Mesenchymal stem cell (in vitro differentiated cells and primary cell): Measurements from ENCODE around the gene PSMF1.
A peak's percentile ranks its signal among the peaks of the same experiment; 100 is the strongest.

Source experiments
- DNase-seq: peaks from one replicate; pipeline ENCODE4 v3.0.0-alpha.2; 2013
- H2AFZ ChIP-seq: one replicate; pipeline ENCODE4 v1.6.1; 2013; ENCODE audit warnings: low read depth, mild to moderate bottlenecking, control low read depth, inconsistent platforms, low read length, moderate library complexity
- H2AK5ac ChIP-seq: 2 replicates; pipeline ENCODE4 v1.6.1; 2013; ENCODE audit warnings: low read length, moderate library complexity, mild to moderate bottlenecking, inconsistent platforms; ENCODE audit not compliant: severe bottlenecking
- H2BK120ac ChIP-seq: one replicate; pipeline ENCODE4 v1.6.1; 2013; ENCODE audit warnings: low read depth, mild to moderate bottlenecking, inconsistent platforms, low read length, moderate library complexity
- H2BK12ac ChIP-seq, 2 experiments: one replicate each; pipeline ENCODE4 v1.6.1; 2013; ENCODE audit warnings: inconsistent platforms in 2 of 2, low read length in 2 of 2, mild to moderate bottlenecking in 2 of 2, moderate library complexity in 2 of 2, control low read depth in 1 of 2
- H2BK15ac ChIP-seq: one replicate; pipeline ENCODE4 v1.6.1; 2013; ENCODE audit warnings: mild to moderate bottlenecking, low read depth, inconsistent platforms; ENCODE audit not compliant: poor library complexity, severe bottlenecking
- H2BK5ac ChIP-seq: 2 replicates; pipeline ENCODE4 v1.6.1; 2013; ENCODE audit warnings: low read depth, mild to moderate bottlenecking, low read length, control low read depth, inconsistent platforms; ENCODE audit not compliant: poor library complexity, severe bottlenecking
- H3K14ac ChIP-seq, 2 experiments: one replicate each; pipeline ENCODE4 v1.6.1; 2013; ENCODE audit warnings: inconsistent platforms in 2 of 2, low read length in 2 of 2, control low read depth in 1 of 2, mild to moderate bottlenecking in 1 of 2, moderate library complexity in 1 of 2
- H3K18ac ChIP-seq, 2 experiments: one replicate each; pipeline ENCODE4 v1.6.1; 2013; ENCODE audit warnings: inconsistent platforms in 2 of 2, low read length in 2 of 2, control low read depth in 1 of 2, low read depth in 1 of 2, mild to moderate bottlenecking in 1 of 2
- H3K23ac ChIP-seq, 2 experiments: one replicate each; pipeline ENCODE4 v1.6.1; 2013; ENCODE audit warnings: inconsistent platforms in 2 of 2, low read length in 2 of 2, mild to moderate bottlenecking in 2 of 2, moderate library complexity in 2 of 2, control low read depth in 1 of 2
- H3K27ac ChIP-seq: 2 replicates; pipeline ENCODE4 v1.5.1; 2013; ENCODE audit warnings: mild to moderate bottlenecking, moderate library complexity, low read length, control low read depth, inconsistent platforms; ENCODE audit not compliant: poor library complexity, severe bottlenecking
- H3K27me3 ChIP-seq, 2 experiments: 2 replicates each; pipeline versions ENCODE4 v1.6.1 to v1.7.0; 2013; ENCODE audit warnings: low read length in 2 of 2, mild to moderate bottlenecking in 2 of 2, moderate library complexity in 2 of 2, control low read depth in 1 of 2, inconsistent platforms in 1 of 2; ENCODE audit not compliant: control insufficient read depth in 1 of 2, insufficient read depth in 1 of 2
- H3K36me3 ChIP-seq, 2 experiments: 2 replicates each; pipeline versions ENCODE4 v1.6.1 to v1.7.0; 2013; ENCODE audit warnings: low read length in 2 of 2, control low read depth in 1 of 2, inconsistent platforms in 1 of 2, low read depth in 1 of 2, mild to moderate bottlenecking in 1 of 2; ENCODE audit not compliant: insufficient read depth in 2 of 2, control insufficient read depth in 1 of 2
- H3K4ac ChIP-seq, 2 experiments: one replicate each; pipeline ENCODE4 v1.6.1; 2013; ENCODE audit warnings: inconsistent platforms in 2 of 2, low read length in 2 of 2, mild to moderate bottlenecking in 2 of 2, moderate library complexity in 2 of 2, control low read depth in 1 of 2, low read depth in 1 of 2
- H3K4me1 ChIP-seq: 2 replicates; pipeline ENCODE4 v1.6.1; 2013; ENCODE audit warnings: low read depth, low read length, control low read depth; ENCODE audit not compliant: control insufficient read depth, insufficient read depth
- H3K4me2 ChIP-seq: 2 replicates; pipeline ENCODE4 v1.6.1; 2013; ENCODE audit warnings: low read length, mild to moderate bottlenecking, inconsistent platforms; ENCODE audit not compliant: poor library complexity, severe bottlenecking
- H3K4me3 ChIP-seq, 2 experiments: 2 replicates each; pipeline versions ENCODE4 v1.5.1 to v1.7.0; 2013; ENCODE audit warnings: low read length in 2 of 2, mild to moderate bottlenecking in 2 of 2, control low read depth in 1 of 2, low read depth in 1 of 2; ENCODE audit not compliant: insufficient read depth in 1 of 2
- H3K79me1 ChIP-seq: replicated peaks from 2 replicates; pipeline ENCODE4 v1.6.1; 2013; ENCODE audit warnings: mild to moderate bottlenecking, control low read depth, low read length, inconsistent platforms; ENCODE audit not compliant: poor library complexity, severe bottlenecking
- H3K9ac ChIP-seq: 2 replicates; pipeline ENCODE4 v1.7.0; 2013; ENCODE audit warnings: mild to moderate bottlenecking, low read length, moderate library complexity
- H3K9me3 ChIP-seq: 2 replicates; pipeline ENCODE4 v1.7.0; 2013; ENCODE audit warnings: mild to moderate bottlenecking, low read length; ENCODE audit not compliant: control insufficient read depth
- H4K8ac ChIP-seq: one replicate; pipeline ENCODE4 v1.6.1; 2013; ENCODE audit warnings: inconsistent platforms, mild to moderate bottlenecking, low read length, moderate library complexity
- H4K91ac ChIP-seq: one replicate; pipeline ENCODE4 v1.6.1; 2013; ENCODE audit warnings: mild to moderate bottlenecking, low read length, inconsistent platforms
- WGBS: methylation state at CpG from one replicate; pipeline ENCODE4 v1.1.7; 2013; ENCODE audit warnings: mixed read lengths; 5-methylcytosine and 5-hydroxymethylcytosine counted together

Gene PSMF1

GRCh38 chr20:1199212-1199873, 80.9 kb downstream of the PSMF1 start:
- H3K23ac ChIP-seq = no peak overlapping the region
- WGBS = 76% methylated on average over 7 of the region's 7 CpGs
- no peak overlapping the region for H2AFZ ChIP-seq
- no peak overlapping the region for H3K27ac ChIP-seq
- H2BK120ac ChIP-seq = no peak overlapping the region
- no peak overlapping the region for H3K14ac ChIP-seq
- no peak overlapping the region for H3K18ac ChIP-seq
- no peak overlapping the region for H3K4me3 ChIP-seq
- H2BK15ac ChIP-seq = no peak overlapping the region
- no peak overlapping the region for H4K8ac ChIP-seq
- no peak overlapping the region for H3K9ac ChIP-seq
- no peak for DNase-seq
- H3K27me3 ChIP-seq = peaks cover 50 to 80% of the 10 kb centered on the region in 2 experiments
- H3K4me2 ChIP-seq = no peak overlapping the region
- no peaks in the 10 kb centered on the region for H3K4me1 ChIP-seq
- H3K79me1 ChIP-seq = no peaks in the 10 kb centered on the region
- no peak overlapping the region for H3K4ac ChIP-seq
- no peak overlapping the region for H2BK5ac ChIP-seq
- H2AK5ac ChIP-seq = no peak overlapping the region
- peaks cover 4% of the 10 kb centered on the region for H3K9me3 ChIP-seq
- H4K91ac ChIP-seq = no peak overlapping the region
- no peaks in the 10 kb centered on the region for H3K36me3 ChIP-seq
- H2BK12ac ChIP-seq = no peak overlapping the region

- Histone ChIP-seq H3K9ac (no peak overlapping the region), H2BK12ac (no peak overlapping the region), H3K79me1 (no peaks in the 10 kb centered on the region), H3K18ac (no peak overlapping the region), H3K4me2 (no peak overlapping the region), H3K27me3 (peaks cover 54 to 74% of the 10 kb centered on the region in 2 experiments), H3K14ac (no peak overlapping the region), H3K4me1 (no peaks in the 10 kb centered on the region), H3K4ac (no peak overlapping the region), H4K8ac (no peak overlapping the region), H3K27ac (no peak overlapping the region), H2BK120ac (no peak overlapping the region), H2AFZ (no peak overlapping the region), H3K23ac (no peak overlapping the region), H2BK15ac (no peak overlapping the region), H2AK5ac (no peak overlapping the region), H2BK5ac (no peak overlapping the region), H3K9me3 (peaks cover 4% of the 10 kb centered on the region), H4K91ac (no peak overlapping the region), H3K36me3 (no peaks in the 10 kb centered on the region), H3K4me3 (no peak overlapping the region)
- no peak for DNase-seq
- WGBS = 100% methylated on average over 1 of the region's 1 CpG
Observed at GRCh38 chr20:1199964-1200363, 81.6 kb downstream of the PSMF1 start.

- no peak within 1 kb of the TSS for H2AK5ac ChIP-seq
- no peaks in the 10 kb centered on the region for H3K4me1 ChIP-seq
- H3K27ac ChIP-seq = no peak within 1 kb of the TSS
- no peak within 1 kb of the TSS for H3K4me2 ChIP-seq
- H2BK15ac ChIP-seq = no peak within 1 kb of the TSS
- WGBS = 79% methylated on average over 3 of the region's 5 CpGs
- no peak within 1 kb of the TSS for H3K4ac ChIP-seq
- H3K4me3 ChIP-seq = no peak within 1 kb of the TSS
- no peak within 1 kb of the TSS for H4K8ac ChIP-seq
- H3K18ac ChIP-seq = no peak within 1 kb of the TSS
- no peaks in the 10 kb centered on the region for H3K36me3 ChIP-seq
- H3K27me3 ChIP-seq = peaks cover 49 to 67% of the 10 kb centered on the region in 2 experiments
- DNase-seq = no peak
- no peak within 1 kb of the TSS for H2BK12ac ChIP-seq
- no peak within 1 kb of the TSS for H2AFZ ChIP-seq
- H3K23ac ChIP-seq = peak within 1 kb of the TSS in 1 of 2 experiments; percentile 63
- H2BK120ac ChIP-seq = no peak within 1 kb of the TSS
- H3K14ac ChIP-seq = no peak within 1 kb of the TSS
- no peaks in the 10 kb centered on the region for H3K9me3 ChIP-seq
- no peaks in the 10 kb centered on the region for H3K79me1 ChIP-seq
- no peak within 1 kb of the TSS for H4K91ac ChIP-seq
- no peak within 1 kb of the TSS for H3K9ac ChIP-seq
- no peak within 1 kb of the TSS for H2BK5ac ChIP-seq
Observed at GRCh38 chr20:1202762-1203504, 84.5 kb downstream of the PSMF1 start, which contains the start of gene C20orf202. C20orf202 (plus strand) TSS chr20:1203454; CDS start chr20:1203586, 132 bp downstream.

- no peaks in the 10 kb centered on the region for H3K36me3 ChIP-seq
- H2AK5ac ChIP-seq = no peak overlapping the region
- no peak overlapping the region for H2AFZ ChIP-seq
- no peak overlapping the region for H2BK12ac ChIP-seq
- no peaks in the 10 kb centered on the region for H3K9me3 ChIP-seq
- H3K23ac ChIP-seq = peak overlapping the region in 1 of 2 experiments; percentile 63
- no peak overlapping the region for H3K4me3 ChIP-seq
- no peak overlapping the region for H3K4ac ChIP-seq
- no peak for DNase-seq
- no peak overlapping the region for H4K91ac ChIP-seq
- no peak overlapping the region for H3K9ac ChIP-seq
- no peak overlapping the region for H2BK5ac ChIP-seq
- H3K14ac ChIP-seq = no peak overlapping the region
- no peaks in the 10 kb centered on the region for H3K4me1 ChIP-seq
- H3K27ac ChIP-seq = no peak overlapping the region
- no peak overlapping the region for H2BK120ac ChIP-seq
- H4K8ac ChIP-seq = no peak overlapping the region
- no peak overlapping the region for H3K18ac ChIP-seq
- peaks cover 49 to 68% of the 10 kb centered on the region in 2 experiments for H3K27me3 ChIP-seq
- no peaks in the 10 kb centered on the region for H3K79me1 ChIP-seq
- no peak overlapping the region for H2BK15ac ChIP-seq
- WGBS = 79% methylated on average over 3 of the region's 5 CpGs
- no peak overlapping the region for H3K4me2 ChIP-seq
Observed at GRCh38 chr20:1203630-1204029, 85.2 kb downstream of the PSMF1 start.
